Bronchial epithelial cell (primary cell): ENCODE results near the gene SGO2. TPM values are rescaled to one million over a fixed set of nuclear protein-coding genes. Genes with fewer than 3 reads are reported as not detected.

Experiments
- DNase-seq: peaks from one replicate; pipeline ENCODE4 v3.0.0-alpha.2; 2010; ENCODE audit warnings: low read depth
- FAIRE-seq: peaks from 2 replicates; lab custom pipeline; 2011; peaks lifted over from hg19 to GRCh38; lab: Jason Lieb, UNC
- H3K27me3 ChIP-seq: 2 replicates; pipeline ENCODE4 v1.5.1; 2011; ENCODE audit warnings: low read length; ENCODE audit not compliant: control insufficient read depth, insufficient read depth
- H3K36me3 ChIP-seq: 2 replicates; pipeline ENCODE4 v1.5.1; 2011; ENCODE audit warnings: low read length; ENCODE audit not compliant: control insufficient read depth, insufficient read depth
- H3K4me3 ChIP-seq: 2 replicates; pipeline ENCODE4 v1.5.1; 2011; ENCODE audit warnings: mild to moderate bottlenecking, low read depth, low read length, control low read depth
- CTCF ChIP-seq: IDR thresholded peaks from 2 replicates; pipeline ENCODE4 v1.5.1; 2011; ENCODE audit warnings: mild to moderate bottlenecking, moderate library complexity, low read length, control low read depth, inconsistent platforms; ENCODE audit not compliant: insufficient read depth, severe bottlenecking
- total RNA-seq: library from RNA; depleted of rRNA; stranded (reverse); fragments of >200 nt; gene quantifications from 2 replicates; pipeline ENCODE4 v1.2.1, GENCODE V29; 2014

Gene SGO2
- total RNA-seq, 1 donor from 2014 or later: 0.79 TPM

GRCh38 chr2:200494048-200494447 lies 32.0 kb upstream of the SGO2 start:
- Histone ChIP-seq H3K36me3 (peaks cover 5% of the 10 kb centered on the region), H3K27me3 (no peaks in the 10 kb centered on the region), H3K4me3 (no peak overlapping the region)
- FAIRE-seq: no peak
- no peak for TF ChIP-seq CTCF
- DNase-seq: no peak

GRCh38 chr2:200496696-200497095 lies 29.3 kb upstream of the SGO2 start:
- H3K27me3 ChIP-seq: no peaks in the 10 kb centered on the region
- FAIRE-seq (no peak), DNase-seq (no peak)
- no peak overlapping the region for H3K4me3 ChIP-seq
- H3K36me3 ChIP-seq: peaks cover 2% of the 10 kb centered on the region
- no peak for TF ChIP-seq CTCF

GRCh38 chr2:200498402-200499162 lies 27.4 kb upstream of the SGO2 start:
- H3K27me3 ChIP-seq: no peaks in the 10 kb centered on the region
- TF ChIP-seq CTCF: no peak
- DNase-seq (no peak), FAIRE-seq (no peak)
- H3K36me3 ChIP-seq: peaks cover 3% of the 10 kb centered on the region
- H3K4me3 ChIP-seq: no peak overlapping the region

- FAIRE-seq: no peak
- no peak for DNase-seq
- no peak for TF ChIP-seq CTCF
- no peak overlapping the region for H3K4me3 ChIP-seq
- H3K27me3 ChIP-seq: no peaks in the 10 kb centered on the region
- peaks cover 3% of the 10 kb centered on the region for H3K36me3 ChIP-seq
These were observed 23.8 kb upstream of the SGO2 start for GRCh38 chr2:200502196-200502595.

- no peak for TF ChIP-seq CTCF
- no peak for DNase-seq
- FAIRE-seq: no peak
- H3K4me3 ChIP-seq: no peak overlapping the region
- peaks cover 3% of the 10 kb centered on the region for H3K36me3 ChIP-seq
- no peaks in the 10 kb centered on the region for H3K27me3 ChIP-seq
These were observed 19.3 kb upstream of the SGO2 start for GRCh38 chr2:200506679-200507078.

GRCh38 chr2:200507179-200507578 lies 18.8 kb upstream of the SGO2 start:
- no peak for FAIRE-seq
- Histone ChIP-seq H3K27me3 (no peaks in the 10 kb centered on the region), H3K4me3 (no peak overlapping the region), H3K36me3 (peaks cover 3% of the 10 kb centered on the region)
- no peak for TF ChIP-seq CTCF
- DNase-seq: no peak
